NCI-H2081 (cell line): Measurements from ENCODE around the gene XYLT1.

ENCODE experiments used
- DNase-seq, 2 experiments: peaks; one replicate each; lab custom pipeline; 2025; lab: John Stamatoyannopoulos, UW

XYLT1 gene

DNA sequence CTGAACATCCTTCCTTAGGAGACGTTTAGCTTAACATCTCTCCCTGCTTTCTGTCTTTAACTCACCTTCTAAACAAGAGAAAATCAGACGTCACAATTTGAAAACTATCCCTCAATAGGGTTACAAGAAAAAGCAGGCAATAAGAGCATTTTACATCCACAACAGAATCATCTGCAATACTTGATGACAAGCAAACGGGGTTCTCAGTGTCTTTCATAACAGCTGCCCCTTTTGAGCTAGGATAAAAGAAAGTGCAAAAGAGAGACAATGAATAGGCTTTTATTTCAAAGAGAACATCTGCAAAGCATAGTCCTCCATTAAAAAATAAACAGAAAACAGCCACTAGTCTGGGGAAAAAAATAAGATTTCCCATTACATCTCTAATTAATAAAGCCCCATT lies 13.2 kb downstream of the XYLT1 start:
- no peak for DNase-seq

DNA sequence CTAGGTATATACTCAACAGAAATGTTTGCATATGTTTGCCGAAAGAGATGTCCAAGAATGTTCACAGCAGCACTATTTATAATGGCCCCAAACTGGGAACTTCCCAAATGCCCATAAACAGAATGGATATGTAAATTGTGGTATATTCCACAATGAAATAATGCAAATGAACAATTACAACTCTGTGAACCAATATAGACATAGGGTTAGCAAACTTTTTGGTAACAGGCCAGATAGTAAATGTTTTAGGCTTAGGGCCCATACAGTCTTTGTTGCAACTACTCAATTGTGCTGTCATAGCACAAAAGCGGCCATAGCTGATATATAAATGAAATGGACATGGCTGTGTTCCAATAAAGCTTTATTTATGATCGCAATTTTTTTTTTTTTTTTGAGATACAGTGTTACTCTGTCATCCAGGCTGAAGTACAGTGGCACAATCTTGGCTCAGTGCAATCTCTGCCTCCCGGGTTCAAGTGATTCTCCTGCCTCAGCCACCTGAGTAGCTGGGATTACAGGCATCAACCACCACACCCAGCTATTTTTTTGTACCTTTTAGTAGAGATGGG lies 16.5 kb downstream of the XYLT1 start:
- DNase-seq = no peak

DNA sequence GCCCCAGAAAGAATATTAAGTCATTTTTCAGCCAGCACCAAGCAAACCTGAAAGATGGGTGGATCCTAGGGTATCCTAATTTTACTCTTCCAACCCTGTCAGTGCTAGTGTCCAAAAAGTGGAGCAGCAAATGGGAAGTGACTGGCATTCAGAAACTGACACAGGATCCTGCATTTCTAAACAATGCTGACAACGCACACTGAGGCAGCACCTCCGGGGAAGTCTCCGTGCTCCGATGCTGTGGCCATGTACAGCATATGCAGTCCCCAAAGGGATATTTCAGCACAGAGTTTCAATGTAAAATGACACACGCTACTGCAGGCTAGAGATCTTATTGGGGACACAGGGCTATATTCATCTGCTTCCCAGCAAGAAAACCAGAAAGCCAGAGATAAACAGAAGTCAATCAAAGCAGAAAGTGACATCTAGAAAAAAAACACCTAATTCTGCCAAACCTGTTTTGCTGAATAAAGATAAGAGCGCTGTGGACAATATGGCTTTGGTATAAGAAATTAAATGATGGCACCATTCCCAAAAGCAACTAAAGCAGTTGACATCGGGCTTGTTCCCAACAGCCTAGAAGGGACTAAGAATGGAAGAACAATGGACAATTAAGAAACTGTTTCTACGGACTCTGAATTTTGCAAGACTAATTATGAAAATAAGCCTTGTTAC lies 17.3 kb downstream of the XYLT1 start:
- DNase-seq = no peak

DNA sequence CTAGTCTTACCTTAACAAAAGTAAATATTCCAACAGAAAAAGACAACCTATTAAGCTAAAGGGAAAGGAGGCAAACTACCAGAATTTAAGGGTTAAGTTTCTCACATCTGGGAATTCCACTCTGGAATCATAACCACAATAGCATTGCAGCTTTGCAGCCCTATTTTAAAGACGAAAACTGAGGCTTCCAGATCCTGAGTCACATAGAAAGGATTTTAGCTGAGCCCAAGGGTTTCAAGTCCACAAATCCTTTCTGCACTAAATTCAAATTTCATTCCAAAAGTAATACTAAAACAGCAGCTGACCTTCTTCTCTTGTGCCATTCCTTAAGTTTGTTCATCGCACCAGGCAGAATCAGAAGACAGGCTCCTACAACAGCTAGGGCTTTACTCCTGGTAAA lies 17.8 kb downstream of the XYLT1 start:
- no peak for DNase-seq

DNA sequence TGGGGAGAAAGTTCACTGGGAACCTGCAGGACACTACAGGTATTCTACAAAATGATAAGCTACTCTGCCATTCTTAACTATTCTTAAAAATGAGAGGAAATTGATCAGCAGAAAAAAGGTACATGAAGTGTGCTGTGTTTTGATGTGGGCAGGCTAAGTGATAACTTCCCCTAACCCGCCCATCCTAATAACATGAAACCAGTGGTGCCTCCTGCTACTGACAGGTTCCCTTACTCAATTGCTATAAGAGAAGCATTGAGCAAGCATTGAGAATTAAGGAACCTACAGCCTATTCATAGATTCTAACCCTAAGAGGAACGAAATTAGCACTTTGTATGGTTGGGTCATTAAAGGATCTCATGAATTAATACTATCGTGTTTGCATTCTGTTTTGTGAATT lies 18.9 kb downstream of the XYLT1 start:
- DNase-seq = no peak

DNA sequence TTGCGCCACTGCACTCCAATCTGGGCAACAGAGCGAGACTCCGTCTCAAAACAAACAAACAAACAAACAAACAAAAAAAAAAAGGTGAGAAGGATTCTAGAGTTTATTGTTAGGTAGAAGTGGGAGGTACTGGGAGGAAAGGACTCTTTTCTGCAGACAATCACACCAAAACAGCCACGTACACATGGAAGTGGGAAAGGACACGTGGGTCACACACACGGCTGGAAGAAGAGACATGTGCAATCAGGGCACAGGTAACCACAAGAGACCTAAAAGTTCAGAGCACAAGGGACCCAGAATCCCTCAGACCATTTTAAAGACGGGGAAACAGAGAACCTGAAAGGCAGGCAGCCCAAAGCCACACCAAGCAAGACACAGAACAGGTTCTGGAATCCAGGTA lies 20.5 kb downstream of the XYLT1 start:
- DNase-seq = no peak

DNA sequence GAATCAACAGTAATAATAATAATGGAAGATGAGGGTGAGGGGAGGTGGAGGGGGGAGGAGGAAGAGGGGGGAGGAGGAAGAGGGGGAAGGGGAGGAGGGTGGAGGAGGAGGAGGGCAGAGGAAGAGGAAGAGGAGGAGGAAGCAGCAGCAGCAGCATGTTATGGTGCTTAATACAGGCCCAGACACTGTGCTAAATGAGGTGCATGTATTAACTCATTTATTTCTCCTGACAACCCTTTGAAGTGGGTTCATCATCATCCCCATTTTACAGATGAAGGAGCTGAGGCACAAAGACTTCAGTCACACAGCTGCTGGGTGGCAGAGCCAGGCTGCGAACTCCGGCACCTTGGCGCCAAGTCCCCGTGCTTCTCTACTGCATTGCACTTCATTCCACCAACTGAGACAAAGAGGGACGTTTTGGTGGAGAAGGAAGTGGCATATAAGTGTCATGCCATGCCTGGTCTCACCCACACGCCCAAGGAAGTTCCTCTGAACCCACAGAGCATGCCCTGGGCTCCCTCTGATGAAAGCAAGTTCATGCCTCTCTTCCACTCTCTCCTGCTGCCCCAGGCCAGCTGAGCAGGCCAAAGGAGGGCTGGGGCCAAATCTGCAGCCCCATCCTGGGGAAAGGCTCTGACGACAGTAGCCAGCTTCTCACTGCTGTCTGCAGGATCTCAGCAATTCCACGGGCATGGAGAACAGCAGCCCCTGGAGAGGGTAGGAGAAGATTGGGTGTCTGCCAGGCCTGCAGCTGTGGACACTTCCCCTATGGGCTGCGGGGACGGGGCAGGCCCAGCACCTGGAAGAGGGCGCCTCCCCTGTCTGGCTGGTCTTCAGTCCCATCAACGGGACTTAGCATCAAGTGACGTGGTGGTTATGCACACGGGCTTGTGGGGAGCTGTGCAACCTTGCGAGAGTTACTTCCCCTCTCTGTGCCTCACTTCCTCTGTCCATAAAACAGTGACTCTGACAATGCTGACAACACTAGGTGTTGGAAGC lies 21.8 kb downstream of the XYLT1 start:
- no peak for DNase-seq

DNA sequence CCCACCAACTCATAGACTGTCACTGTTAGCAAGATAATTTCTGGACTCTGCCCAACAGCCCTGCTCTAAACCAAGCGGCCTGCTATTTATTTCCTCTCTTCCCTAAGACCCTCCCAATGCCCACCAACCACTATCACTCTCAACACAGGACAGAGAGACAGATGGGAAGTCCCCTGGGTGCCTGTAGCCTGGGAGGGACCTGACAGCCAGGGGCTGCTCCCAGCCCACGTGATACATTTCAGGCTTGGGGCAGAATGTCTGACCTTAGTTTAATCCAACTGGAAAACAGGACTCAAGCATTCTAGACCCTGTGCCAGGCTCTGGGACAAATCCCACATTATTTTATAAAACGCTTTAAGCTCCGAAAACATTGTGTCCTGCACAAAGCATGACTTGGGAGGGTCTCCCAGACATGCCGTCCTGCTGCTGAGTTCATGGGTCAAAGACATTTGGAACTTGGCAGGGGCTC lies 23.6 kb downstream of the XYLT1 start:
- no peak for DNase-seq

DNA sequence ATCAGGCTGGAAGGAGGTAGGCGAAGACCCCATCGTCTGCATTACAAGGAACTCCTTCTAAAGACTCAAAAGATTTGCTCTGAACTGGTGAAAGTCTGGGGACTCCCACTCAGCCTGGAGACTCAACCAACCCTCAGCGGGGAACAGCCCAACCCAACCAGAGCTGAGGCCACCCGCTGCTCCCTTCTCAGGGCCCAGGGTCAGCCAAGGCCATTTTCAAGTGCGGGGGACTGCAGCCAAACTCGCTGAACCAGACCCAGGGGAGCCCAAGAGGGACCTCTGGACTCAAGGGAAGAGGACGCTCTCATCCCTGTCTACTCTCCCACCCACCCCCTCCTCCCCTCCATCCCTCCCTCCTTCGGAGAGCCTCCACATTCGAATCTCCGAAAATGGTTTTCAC lies 24.1 kb downstream of the XYLT1 start:
- no peak for DNase-seq

DNA sequence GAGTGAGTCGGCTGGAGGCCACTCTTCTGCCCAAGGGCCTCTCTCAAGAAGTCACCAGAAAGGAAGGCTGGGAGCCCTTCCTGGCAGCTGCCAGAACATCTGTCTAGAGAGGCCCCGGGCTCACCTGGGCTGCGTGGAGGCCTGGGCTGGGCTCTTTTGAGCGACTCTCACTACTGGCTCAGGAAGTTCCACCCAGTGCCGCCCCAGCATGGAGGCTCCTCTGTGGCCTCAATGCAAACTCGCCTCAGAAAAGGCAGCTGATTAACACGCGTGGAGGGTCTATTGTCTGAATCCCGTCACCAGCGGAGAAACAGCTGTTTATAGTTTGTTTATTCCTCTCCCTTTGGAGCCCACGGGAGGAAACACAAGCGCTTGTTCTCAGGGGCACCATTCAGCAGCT lies 25.3 kb downstream of the XYLT1 start:
- DNase-seq = no peak

DNA sequence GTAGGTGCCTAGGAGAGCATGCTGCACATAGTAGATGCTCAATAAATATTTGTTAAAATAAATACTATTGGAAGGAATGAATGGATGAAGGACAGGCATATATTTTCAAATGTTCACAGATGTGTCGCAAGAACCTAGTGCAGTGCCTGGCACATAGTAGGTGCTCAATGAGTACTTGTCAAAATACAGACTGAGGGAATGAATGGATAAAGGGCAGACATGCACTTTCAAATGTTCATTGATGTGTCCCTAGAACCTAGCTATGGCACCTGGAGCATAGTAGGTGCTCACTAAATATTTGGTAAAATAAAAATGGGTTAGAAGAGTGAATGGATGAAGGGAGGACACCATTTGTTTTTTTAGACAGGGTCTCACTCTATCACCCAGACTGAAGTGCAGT lies 26.1 kb downstream of the XYLT1 start:
- DNase-seq = no peak

DNA sequence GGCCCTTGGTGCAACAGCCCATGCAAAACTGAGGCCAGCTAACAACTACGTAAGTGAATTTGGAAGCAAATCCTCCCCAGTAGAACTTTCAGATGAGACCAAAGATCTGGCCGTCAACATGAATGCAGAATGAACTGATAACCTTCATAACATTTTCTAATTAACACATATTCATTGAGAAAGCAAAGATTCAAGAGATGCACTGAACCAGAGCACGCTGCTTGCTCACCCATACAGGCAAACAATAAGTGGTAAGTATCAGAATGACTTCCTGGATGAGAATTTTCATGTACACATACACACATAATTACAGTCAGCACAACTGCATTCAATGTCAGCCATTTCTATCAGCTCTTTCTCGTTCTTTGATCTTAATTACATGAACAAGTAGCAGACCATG lies 30.6 kb downstream of the XYLT1 start:
- no peak for DNase-seq

DNA sequence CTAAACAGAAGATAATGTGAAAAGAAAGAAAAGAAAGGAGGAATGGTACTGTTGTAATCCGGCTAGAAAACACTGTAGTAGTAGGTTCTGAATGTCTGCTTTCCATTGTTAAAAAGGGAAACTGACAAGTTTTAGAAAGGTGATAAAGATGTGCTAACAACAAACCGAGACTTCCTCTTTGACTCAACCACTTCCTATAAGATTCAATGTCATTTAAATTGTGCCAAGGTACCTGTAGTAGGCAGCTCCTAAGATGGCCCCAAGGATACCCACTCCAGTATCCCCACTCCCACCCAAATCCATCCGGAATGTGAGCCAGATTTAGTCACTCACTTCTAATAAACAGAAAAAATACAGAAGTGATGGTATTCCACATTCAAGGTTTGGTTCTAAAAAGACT lies 31.2 kb downstream of the XYLT1 start:
- DNase-seq = no peak

DNA sequence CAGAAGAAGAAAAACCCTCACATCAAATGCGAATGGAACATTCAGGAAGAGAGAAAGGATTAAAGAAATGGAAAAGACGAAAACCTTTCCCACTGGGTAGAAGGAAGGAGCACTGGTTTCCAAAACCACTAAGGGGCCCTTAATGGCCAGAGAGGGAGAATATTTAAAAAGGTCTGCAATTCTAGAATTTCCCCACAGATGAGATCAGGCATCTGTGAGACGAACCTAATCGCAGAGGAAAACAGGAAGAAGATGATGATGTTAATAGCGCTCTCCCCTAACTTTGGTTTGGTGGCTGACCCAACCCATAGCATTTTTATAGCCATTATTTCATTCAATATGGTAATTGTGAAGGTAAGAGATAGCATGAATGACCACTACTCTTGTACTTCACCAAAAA lies 32.8 kb downstream of the XYLT1 start:
- no peak for DNase-seq

DNA sequence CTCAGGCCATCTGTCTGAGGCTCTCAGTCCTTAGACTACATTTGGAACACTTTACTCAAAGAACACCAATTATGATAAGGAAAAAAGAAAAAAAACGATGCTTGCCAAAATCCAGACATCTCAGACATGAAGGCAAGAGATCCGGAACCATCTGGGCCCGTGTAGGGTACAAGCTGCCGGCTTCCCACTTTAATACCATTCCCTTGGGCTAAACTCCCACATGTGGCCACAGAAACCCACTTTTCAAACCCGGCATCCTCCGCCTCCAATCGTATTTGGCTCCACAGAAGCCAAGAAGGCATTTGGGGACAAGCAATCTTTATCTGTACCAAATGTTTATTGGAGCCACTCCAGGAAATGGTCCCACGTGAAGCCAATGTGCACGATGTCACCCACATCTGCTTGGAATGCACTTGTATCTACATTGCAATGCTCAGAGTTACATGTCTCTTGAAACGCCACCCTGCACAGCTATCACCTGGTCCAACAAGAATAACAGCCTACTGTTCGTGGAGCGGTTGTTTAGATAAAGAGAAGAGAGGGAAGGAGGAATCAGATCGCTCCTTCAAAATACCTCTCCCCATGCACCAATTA lies 33.5 kb downstream of the XYLT1 start:
- no peak for DNase-seq

DNA sequence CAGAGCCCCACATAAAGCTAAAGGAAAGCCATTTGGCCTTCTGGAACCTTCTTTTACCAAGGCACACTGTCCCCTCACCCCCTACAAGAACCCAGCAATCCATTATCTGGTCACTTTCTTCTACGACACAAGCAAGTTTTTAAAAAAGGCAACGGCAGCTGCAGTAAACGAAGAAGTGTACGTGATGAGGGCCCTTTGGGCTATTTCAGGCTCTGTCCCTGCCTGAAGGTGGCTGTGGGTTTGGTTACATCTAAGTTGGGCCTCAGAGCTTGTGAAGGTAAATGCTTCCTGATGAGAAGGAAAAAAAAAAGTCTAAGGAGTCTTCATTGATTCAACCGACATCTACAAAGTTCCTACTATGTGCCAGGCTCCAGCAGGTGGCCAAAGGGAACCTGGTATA lies 35.4 kb downstream of the XYLT1 start:
- DNase-seq = no peak

DNA sequence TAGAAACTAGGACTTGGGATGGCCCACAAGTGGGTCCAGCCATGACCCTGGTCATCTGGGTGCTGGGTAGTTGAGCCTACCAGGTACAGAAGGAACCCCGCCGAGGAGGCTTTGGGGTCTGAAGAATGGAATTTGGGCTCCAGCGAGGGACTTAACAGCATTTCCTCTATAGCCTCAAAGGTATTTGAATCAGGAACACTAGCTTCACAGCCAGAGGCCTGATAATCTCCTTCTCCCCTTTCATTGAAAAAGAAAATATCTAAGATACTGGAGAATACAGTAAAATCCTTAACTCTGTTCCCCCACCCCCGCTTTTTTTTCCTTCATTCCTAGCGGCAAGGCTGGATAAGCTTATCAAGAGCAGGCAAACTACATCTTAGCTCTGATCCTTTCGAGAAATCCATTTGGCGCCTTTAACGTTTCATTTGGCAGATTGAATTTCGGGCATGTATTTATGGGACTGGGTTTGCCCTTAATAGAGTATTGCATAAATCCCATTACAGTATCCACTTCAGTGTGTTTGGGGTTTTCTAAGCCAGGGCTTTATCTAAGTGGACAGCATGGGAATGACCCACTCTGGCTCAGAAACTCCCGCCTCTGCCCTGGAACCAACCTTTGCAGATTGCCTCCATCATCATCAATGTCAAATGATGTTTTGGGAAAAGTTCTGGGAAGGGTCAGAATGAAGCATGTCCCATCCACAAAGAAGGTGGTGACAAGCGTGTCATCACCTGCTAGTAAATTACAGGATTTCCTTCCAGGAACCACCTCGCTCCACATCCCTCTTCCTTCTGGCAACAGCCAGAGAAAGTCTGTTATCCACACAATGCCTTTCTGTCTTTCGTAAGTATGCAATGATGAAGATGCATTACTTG lies 36.9 kb downstream of the XYLT1 start:
- no peak for DNase-seq

DNA sequence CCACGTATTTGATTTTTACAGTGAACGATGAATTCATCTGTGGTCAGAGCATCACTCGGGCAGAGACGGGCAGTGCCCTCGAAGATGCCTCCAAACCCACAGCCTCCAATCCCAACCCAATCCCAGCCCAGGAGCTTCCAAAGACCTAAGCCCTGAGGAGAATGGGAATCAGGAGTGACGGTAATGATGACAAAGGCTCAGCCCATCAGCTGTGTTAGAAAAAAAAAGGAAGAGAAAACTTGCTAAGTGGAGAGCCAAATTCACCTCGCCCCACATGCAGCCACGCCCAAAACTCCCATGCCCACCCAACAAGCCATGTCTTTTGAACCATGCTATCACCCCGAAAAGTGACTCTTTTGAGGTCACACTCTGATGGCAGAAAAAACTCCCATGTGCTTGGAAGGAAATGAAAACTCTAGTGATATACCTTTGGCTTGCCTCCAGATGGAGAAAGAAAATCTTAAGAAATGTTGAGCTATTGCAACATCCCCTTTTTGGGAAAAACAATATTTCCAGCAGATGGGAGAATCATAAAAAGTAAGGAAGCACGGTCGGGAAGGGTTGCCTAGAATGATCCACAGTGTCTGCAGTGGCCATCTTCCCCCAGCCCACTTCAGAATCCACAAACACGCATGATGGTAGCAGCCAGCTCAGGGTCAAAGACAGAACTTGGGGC lies 37.7 kb downstream of the XYLT1 start:
- no peak for DNase-seq

DNA sequence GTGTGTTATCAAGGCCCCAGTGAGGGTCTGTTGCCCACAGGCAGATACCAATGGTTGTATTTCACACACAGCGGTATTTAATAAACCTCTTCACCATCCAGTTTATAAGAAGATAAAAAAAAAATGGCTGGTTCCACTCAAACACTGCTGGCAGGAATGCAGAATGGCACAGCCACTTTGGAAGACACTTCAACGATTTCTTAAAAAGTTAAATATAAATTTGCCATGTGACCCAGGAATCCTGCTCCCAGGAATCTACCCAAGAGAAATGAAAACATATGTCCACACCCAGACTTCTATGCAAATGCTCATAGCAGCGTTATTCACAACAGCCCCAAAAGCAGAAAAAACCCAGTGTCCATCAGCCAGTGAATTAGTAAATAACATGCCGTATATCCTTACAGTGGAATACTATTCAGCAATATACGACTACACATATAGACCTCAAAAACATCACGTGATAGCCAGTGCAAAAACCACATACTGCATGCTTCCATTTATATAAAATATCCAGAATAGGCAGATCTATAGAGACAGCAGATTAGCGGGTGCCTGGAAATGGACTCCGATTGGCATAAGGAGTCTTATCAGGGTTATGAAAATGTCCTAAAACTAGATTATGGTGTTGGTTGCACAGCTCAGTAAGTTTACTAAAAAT lies 38.7 kb downstream of the XYLT1 start:
- DNase-seq = no peak

DNA sequence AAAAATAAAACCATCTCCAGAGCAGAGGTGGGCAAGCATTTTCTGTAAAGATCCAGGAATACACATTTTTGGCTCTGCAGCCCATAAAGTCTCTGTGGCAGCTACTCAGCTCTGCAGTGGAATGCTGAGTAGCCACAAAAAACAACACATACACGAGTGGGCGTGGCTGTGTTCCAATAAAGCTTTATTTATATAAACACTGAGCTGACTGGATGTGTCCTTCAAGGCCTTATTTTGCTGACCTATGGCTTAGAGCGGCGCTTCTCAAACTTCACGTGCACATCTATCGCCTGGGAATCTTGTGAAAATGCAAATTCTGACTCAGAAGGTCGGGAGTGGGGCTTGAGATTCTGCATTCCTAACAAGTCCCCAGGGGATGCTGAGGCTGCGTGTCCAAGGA lies 39.7 kb downstream of the XYLT1 start:
- no peak for DNase-seq
